ENCODE measurements around the gene CMTM8. TPM values are rescaled to one million over a fixed set of nuclear protein-coding genes. Genes with fewer than 3 reads are reported as not detected.

The CMTM8 gene
- total RNA-seq, 1 experiment from 2014 or later: 9.0 TPM

DNA sequence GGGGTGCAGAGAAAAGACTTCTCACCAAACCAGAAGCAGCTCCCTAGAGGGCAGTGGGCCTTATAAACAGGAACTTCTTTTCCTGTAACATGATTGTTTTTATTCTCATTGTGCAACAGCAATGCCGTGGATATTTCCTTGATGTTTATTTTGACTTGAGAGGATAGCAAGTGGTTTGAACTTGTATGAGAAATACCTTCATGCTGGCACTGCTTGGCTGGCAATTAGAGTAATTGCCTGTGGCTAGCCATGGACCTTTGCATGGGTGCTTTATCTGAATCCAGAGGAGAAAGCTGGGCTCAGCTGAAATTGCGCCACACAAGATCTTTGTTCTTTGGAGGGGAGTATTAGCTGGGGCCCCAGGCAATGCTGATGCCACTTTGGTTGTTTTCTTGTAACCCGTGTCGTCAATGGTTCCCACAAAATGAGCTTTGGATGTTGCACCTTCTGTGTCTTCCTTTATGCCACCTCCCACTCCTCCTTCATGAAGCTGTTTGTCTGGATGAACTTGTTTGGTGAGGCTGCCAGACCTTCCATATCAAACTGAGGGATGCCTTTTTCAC is 37.9 kb downstream of the CMTM8 start:
- H3K4me1 Mint-ChIP-seq: no peaks in the 10 kb centered on the region
- H3K27ac Mint-ChIP-seq: no peak overlapping the region
- ChIA-PET POLR2A (no interaction called here), CTCF (interaction anchor here (0.8 to 1.7 kb wide), 2 partner anchors 36 to 58 kb away, joined by 4 to 8 read pairs; no protein-coding TSS in a partner anchor)
- ATAC-seq (no peak), DNase-seq (ENCODE audit: low spot score) (no peak)
- no peaks in the 10 kb centered on the region for H3K27me3 Mint-ChIP-seq (ENCODE audit: low read depth)
- H3K9me3 Mint-ChIP-seq: no peaks in the 10 kb centered on the region
- no peaks in the 10 kb centered on the region for H3K36me3 Mint-ChIP-seq
- H3K4me3 Mint-ChIP-seq: no peak overlapping the region
- TF ChIP-seq RELA (CRISPR knock-in tag; IDR thresholded peaks at IDR 0.05; ENCODE audit: borderline replicate concordance) (no peak), ZMAT4 (CRISPR knock-in tag; IDR thresholded peaks at IDR 0.05) (no peak), NR1H2 (CRISPR knock-in tag; IDR thresholded peaks at IDR 0.05) (no peak), OVOL2 (CRISPR knock-in tag; IDR thresholded peaks at IDR 0.05; ENCODE audit: borderline replicate concordance) (no peak), ZNF671 (CRISPR knock-in tag; IDR thresholded peaks at IDR 0.05) (no peak), GABPB1 (CRISPR knock-in tag; IDR thresholded peaks at IDR 0.05) (peak; percentile 81), NR3C1 (CRISPR knock-in tag; conservative IDR thresholded peaks at IDR 0.05; ENCODE audit: low read depth) (no peak), FOXP1 (CRISPR knock-in tag; IDR thresholded peaks at IDR 0.05; ENCODE audit: borderline replicate concordance) (no peak)

- no peaks in the 10 kb centered on the region for H3K36me3 Mint-ChIP-seq
- ATAC-seq (no peak), DNase-seq (ENCODE audit: low spot score) (no peak)
- H3K9me3 Mint-ChIP-seq: no peaks in the 10 kb centered on the region
- H3K27ac Mint-ChIP-seq: no peak overlapping the region
- ChIA-PET POLR2A (interaction anchor here (0.6 kb wide), 1 partner anchor 253 kb away, joined by 3 read pairs; no protein-coding TSS in a partner anchor), CTCF (no interaction called here)
- no peak for TF ChIP-seq ZNF532 (CRISPR knock-in tag; IDR thresholded peaks at IDR 0.05; ENCODE audit: borderline replicate concordance)
- TF ChIP-seq, protein P1, sequence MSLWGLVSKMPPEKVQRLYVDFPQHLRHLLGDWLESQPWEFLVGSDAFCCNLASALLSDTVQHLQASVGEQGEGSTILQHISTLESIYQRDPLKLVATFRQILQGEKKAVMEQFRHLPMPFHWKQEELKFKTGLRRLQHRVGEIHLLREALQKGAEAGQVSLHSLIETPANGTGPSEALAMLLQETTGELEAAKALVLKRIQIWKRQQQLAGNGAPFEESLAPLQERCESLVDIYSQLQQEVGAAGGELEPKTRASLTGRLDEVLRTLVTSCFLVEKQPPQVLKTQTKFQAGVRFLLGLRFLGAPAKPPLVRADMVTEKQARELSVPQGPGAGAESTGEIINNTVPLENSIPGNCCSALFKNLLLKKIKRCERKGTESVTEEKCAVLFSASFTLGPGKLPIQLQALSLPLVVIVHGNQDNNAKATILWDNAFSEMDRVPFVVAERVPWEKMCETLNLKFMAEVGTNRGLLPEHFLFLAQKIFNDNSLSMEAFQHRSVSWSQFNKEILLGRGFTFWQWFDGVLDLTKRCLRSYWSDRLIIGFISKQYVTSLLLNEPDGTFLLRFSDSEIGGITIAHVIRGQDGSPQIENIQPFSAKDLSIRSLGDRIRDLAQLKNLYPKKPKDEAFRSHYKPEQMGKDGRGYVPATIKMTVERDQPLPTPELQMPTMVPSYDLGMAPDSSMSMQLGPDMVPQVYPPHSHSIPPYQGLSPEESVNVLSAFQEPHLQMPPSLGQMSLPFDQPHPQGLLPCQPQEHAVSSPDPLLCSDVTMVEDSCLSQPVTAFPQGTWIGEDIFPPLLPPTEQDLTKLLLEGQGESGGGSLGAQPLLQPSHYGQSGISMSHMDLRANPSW (CRISPR knock-in tag; conservative IDR thresholded peaks at IDR 0.05; ENCODE audit: low read depth): no peak
- TF ChIP-seq CDX4 (CRISPR knock-in tag; IDR thresholded peaks at IDR 0.05; ENCODE audit: borderline replicate concordance): no peak
- TF ChIP-seq EMX1 (CRISPR knock-in tag; IDR thresholded peaks at IDR 0.05): no peak
- H3K4me3 Mint-ChIP-seq: no peak overlapping the region
- peaks cover 9% of the 10 kb centered on the region; the same call in 1 of the 2 replicates for H3K4me1 Mint-ChIP-seq
- no peaks in the 10 kb centered on the region for H3K27me3 Mint-ChIP-seq (ENCODE audit: low read depth)
These were observed 40.2 kb downstream of the CMTM8 start for GRCh38 chr3:32278714-32279113.

DNA sequence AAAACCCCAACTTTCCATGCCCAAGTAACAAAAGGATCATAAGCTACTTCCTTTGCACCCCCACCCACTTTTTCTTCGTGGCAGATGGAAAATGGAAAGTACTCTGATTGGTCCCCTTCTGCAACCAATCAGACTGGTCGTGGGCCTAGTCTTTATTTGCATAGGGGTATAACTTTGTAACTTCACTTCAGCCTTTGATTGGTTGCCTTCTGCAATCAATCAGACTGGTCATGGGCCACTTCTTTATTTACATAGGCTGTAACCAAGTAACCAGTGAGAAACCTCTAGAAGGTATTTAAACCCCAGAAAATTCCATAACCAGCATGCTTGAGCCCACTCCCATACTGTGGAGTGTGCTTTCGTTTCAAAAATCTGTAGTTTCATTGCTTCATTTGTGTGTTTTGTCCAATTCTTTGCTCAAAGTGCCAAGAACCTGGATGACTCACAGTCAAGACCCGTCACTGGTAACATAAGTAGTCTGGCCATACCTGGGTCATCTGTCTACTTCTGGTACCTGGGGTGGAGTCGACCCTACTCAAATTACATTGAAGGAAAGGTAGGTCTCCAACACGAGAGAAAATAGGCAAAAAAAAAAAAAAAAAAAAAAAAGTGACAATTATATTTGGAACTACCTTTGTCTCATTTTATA is 41.9 kb downstream of the CMTM8 start:
- no peak overlapping the region for H3K27ac Mint-ChIP-seq
- H3K4me3 Mint-ChIP-seq: no peak overlapping the region
- CTCF ChIA-PET: no interaction called here
- H3K9me3 Mint-ChIP-seq: no peaks in the 10 kb centered on the region
- H3K4me1 Mint-ChIP-seq: peaks cover 9% of the 10 kb centered on the region; the same call in 1 of the 2 replicates
- H3K27me3 Mint-ChIP-seq (ENCODE audit: low read depth): no peaks in the 10 kb centered on the region
- DNase-seq (ENCODE audit: low spot score) (no peak), ATAC-seq (no peak)
- H3K36me3 Mint-ChIP-seq: no peaks in the 10 kb centered on the region
- POLR2A ChIA-PET: interaction anchor here (0.5 kb wide), 1 partner anchor 195 kb away, joined by 3 read pairs; no protein-coding TSS in a partner anchor
- TF ChIP-seq CREM (CRISPR knock-in tag; IDR thresholded peaks at IDR 0.05) (no peak), GABPB1 (CRISPR knock-in tag; IDR thresholded peaks at IDR 0.05) (no peak), MLX (CRISPR knock-in tag; IDR thresholded peaks at IDR 0.05) (no peak), ZNF512 (CRISPR knock-in tag; IDR thresholded peaks at IDR 0.05; ENCODE audit: borderline replicate concordance) (no peak), MYBL2 (CRISPR knock-in tag; IDR thresholded peaks at IDR 0.05) (no peak), NFATC4 (CRISPR knock-in tag; IDR thresholded peaks at IDR 0.05) (no peak), ZNF423 (CRISPR knock-in tag; IDR thresholded peaks at IDR 0.05) (no peak)
- TF ChIP-seq, protein P2, sequence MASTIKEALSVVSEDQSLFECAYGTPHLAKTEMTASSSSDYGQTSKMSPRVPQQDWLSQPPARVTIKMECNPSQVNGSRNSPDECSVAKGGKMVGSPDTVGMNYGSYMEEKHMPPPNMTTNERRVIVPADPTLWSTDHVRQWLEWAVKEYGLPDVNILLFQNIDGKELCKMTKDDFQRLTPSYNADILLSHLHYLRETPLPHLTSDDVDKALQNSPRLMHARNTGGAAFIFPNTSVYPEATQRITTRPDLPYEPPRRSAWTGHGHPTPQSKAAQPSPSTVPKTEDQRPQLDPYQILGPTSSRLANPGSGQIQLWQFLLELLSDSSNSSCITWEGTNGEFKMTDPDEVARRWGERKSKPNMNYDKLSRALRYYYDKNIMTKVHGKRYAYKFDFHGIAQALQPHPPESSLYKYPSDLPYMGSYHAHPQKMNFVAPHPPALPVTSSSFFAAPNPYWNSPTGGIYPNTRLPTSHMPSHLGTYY (CRISPR knock-in tag; IDR thresholded peaks at IDR 0.05): no peak
